Common myeloid progenitor, CD34-positive (primary cell): Measurements from ENCODE around the gene USHBP1.
"Not testable (repeated sequence)": the region's sequence is repeated elsewhere in the genome, so short reads cannot be mapped to it uniquely, and the experiment has no call there.

ENCODE experiments used
- CTCF ChIA-PET: fragments of 350-600 bp; sonication (Branson Sonifier 250); formaldehyde crosslinking; loops from one replicate; lab custom pipeline; 2021; ENCODE audit warnings: antibody characterized with exemption; lab: Charles Lee
- POLR2A ChIA-PET: fragments of 350-600 bp; sonication (Branson Sonifier 250); formaldehyde crosslinking; loops from one replicate; lab custom pipeline; 2021; ENCODE audit warnings: antibody characterized with exemption; lab: Charles Lee
- DNase-seq, 3 donors: peaks; one replicate each; pipeline versions ENCODE4 v3.0.0 to v3.0.0-alpha.2; 2013
- H3K27ac ChIP-seq, 2 experiments: 1 replicate in 1 of 2; 2 replicates in 1 of 2; pipeline ENCODE4 v1.7.0; 2013; ENCODE audit warnings: inconsistent platforms in 2 of 2, low read length in 2 of 2, mild to moderate bottlenecking in 2 of 2, low read depth in 1 of 2, moderate library complexity in 1 of 2; ENCODE audit not compliant: severe bottlenecking in 2 of 2, insufficient read depth in 1 of 2, poor library complexity in 1 of 2
- H3K27me3 ChIP-seq, 5 experiments: replicated peaks in 2 of 5; 1 replicate in 3 of 5; 2 replicates in 2 of 5; pipeline versions ENCODE4 v1.6.1 to v1.7.0; 2013; ENCODE audit warnings: low read length in 4 of 5, mild to moderate bottlenecking in 2 of 5, moderate library complexity in 2 of 5, inconsistent platforms in 1 of 5; ENCODE audit not compliant: insufficient read depth in 5 of 5, control insufficient read depth in 4 of 5
- H3K36me3 ChIP-seq, 4 experiments: 1 replicate in 2 of 4; 2 replicates in 2 of 4; pipeline versions ENCODE4 v1.6.1 to v1.7.0; 2013; ENCODE audit warnings: low read length in 3 of 4, control low read depth in 1 of 4, mild to moderate bottlenecking in 1 of 4; ENCODE audit not compliant: control insufficient read depth in 4 of 4, insufficient read depth in 4 of 4
- H3K4me1 ChIP-seq, 4 experiments: 1 replicate in 3 of 4; 2 replicates in 1 of 4; pipeline versions ENCODE4 v1.6.1 to v1.7.1; 2013; ENCODE audit warnings: low read length in 3 of 4, mild to moderate bottlenecking in 3 of 4, control low read depth in 1 of 4, inconsistent platforms in 1 of 4, moderate library complexity in 1 of 4; ENCODE audit not compliant: control insufficient read depth in 4 of 4, insufficient read depth in 4 of 4; ENCODE audit errors: control extremely low read depth in 1 of 4
- H3K4me3 ChIP-seq, 7 experiments: 1 replicate in 4 of 7; 2 replicates in 3 of 7; pipeline versions ENCODE4 v1.5.1 to v1.7.0; 2013; ENCODE audit warnings: mild to moderate bottlenecking in 7 of 7, low read length in 6 of 7, moderate library complexity in 6 of 7, inconsistent platforms in 2 of 7, low read depth in 2 of 7, control low read depth in 1 of 7; ENCODE audit not compliant: insufficient read depth in 4 of 7, control insufficient read depth in 1 of 7; ENCODE audit errors: extremely low read depth in 1 of 7
- H3K9me3 ChIP-seq, 5 experiments: 1 replicate in 4 of 5; 2 replicates in 1 of 5; pipeline versions ENCODE4 v1.6.1 to v1.7.1; 2013; ENCODE audit warnings: low read length in 4 of 5, mild to moderate bottlenecking in 2 of 5, inconsistent platforms in 1 of 5, low read depth in 1 of 5, moderate library complexity in 1 of 5; ENCODE audit not compliant: control insufficient read depth in 4 of 5, insufficient read depth in 2 of 5; ENCODE audit errors: control extremely low read depth in 1 of 5
- WGBS: methylation state at CpG from one replicate; pipeline ENCODE4 v1.1.5; 2013; ENCODE audit not compliant: insufficient coverage; 5-methylcytosine and 5-hydroxymethylcytosine counted together

Gene USHBP1

GRCh38 chr19:17303167-17303939, 38.8 kb upstream of the USHBP1 start, which contains the start of gene ABHD8:
ABHD8 (minus strand) TSS chr19:17303425; CDS start chr19:17301616, 1,809 bp downstream.
- peak within 1 kb of the TSS; percentile 23 to 85 (median 73) for H3K4me3 ChIP-seq
- H3K27me3 ChIP-seq, result no peaks in the 10 kb centered on the region
- peaks cover 8 to 41% (median 32%) of the 10 kb centered on the region in 4 experiments for H3K4me1 ChIP-seq
- peaks cover 0 to 21% (median 12%) of the 10 kb centered on the region in 4 experiments for H3K36me3 ChIP-seq
- H3K27ac ChIP-seq, result peak within 1 kb of the TSS in 1 of 2 experiments; percentile 75
- ChIA-PET POLR2A (no interaction called here), CTCF (interaction anchor here (1.3 to 2.7 kb wide), 2 partner anchors 11 to 30 kb away, joined by 7 to 11 read pairs; no protein-coding TSS in a partner anchor)
- peak; percentile 95 to 97 (median 97) for DNase-seq
- H3K9me3 ChIP-seq, result peaks cover 0 to 4% (median 0%) of the 10 kb centered on the region in 5 experiments
- 2% methylated on average over 42 of the region's 52 CpGs for WGBS

DNA sequence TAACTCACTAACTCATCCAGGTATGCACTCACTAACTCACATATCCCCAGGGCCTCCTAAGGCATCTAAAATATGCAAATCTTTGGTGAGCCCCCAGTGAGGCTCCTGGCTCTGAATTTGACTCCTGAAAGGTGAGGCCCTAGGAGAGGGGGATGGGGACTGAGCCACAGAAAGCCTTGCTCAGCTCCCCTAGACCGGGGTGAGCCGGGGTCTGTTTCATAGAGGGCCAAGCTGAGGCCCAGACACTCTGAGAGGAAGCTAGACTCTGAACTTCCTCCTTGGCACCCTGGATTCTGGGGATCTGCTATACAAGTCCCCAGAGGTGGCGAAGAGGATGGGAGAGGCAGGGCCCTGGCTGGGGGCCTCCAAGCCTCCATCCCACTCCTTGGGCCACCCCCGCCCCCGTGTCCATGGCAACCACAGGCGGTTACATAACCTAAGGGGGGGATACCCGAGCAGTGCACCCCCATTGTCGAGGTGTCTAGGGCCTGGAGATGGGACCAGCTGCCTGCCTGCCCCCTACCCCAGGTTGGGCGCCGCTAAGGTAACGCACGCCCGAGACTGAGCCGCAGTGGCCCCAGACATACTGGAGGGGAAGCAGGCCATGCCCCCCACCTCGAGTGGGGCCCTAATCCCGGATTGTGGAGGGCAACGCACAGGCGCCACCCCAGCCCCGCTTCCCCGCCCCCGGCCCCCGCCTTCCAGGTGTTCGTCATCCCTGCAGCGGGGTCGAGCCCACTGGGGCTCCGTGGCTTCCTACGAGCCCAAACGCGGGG, 38.0 kb upstream of the USHBP1 start:
- Histone ChIP-seq H3K4me3 (peak overlapping the region; percentile 23 to 85 (median 73)), H3K27ac (peak overlapping the region in 1 of 2 experiments; percentile 75), H3K36me3 (peaks cover 0 to 25% (median 15%) of the 10 kb centered on the region in 4 experiments), H3K4me1 (peaks cover 8 to 41% (median 32%) of the 10 kb centered on the region in 4 experiments), H3K27me3 (no peaks in the 10 kb centered on the region), H3K9me3 (peaks cover 0 to 8% (median 0%) of the 10 kb centered on the region in 5 experiments)
- ChIA-PET CTCF (interaction anchor here (1.1 to 2.7 kb wide), 4 partner anchors 9 to 33 kb away, joined by 3 to 11 read pairs (median 5); no protein-coding TSS in a partner anchor), POLR2A (no interaction called here)
- WGBS, result under 1% methylated on average over 17 of the region's 29 CpGs
- peak in 2 of 3 donors; percentile 62 to 68 for DNase-seq

- H3K27me3 ChIP-seq, result no peaks in the 10 kb centered on the region
- peaks cover 4 to 31% (median 25%) of the 10 kb centered on the region in 4 experiments for H3K4me1 ChIP-seq
- no peak overlapping the region for H3K27ac ChIP-seq
- ChIA-PET POLR2A (no interaction called here), CTCF (interaction anchor here (1.1 to 1.6 kb wide), 2 partner anchors 13 to 35 kb away, joined by 3 to 5 read pairs; no protein-coding TSS in a partner anchor)
- 98% methylated on average over 46 of the region's 51 CpGs for WGBS
- H3K36me3 ChIP-seq, result peaks cover 0 to 25% (median 18%) of the 10 kb centered on the region in 4 experiments
- H3K4me3 ChIP-seq, result no peak overlapping the region
- DNase-seq, result no peak
- peaks cover 0 to 8% (median 0%) of the 10 kb centered on the region in 5 experiments for H3K9me3 ChIP-seq
Measured at GRCh38 chr19:17300992-17301619, 36.6 kb upstream of the USHBP1 start.

GRCh38 chr19:17296976-17297375, 32.4 kb upstream of the USHBP1 start:
- H3K4me1 ChIP-seq, result peaks cover 0 to 10% (median 7%) of the 10 kb centered on the region in 4 experiments
- peaks cover 0 to 8% (median 0%) of the 10 kb centered on the region in 5 experiments for H3K9me3 ChIP-seq
- no peak overlapping the region for H3K4me3 ChIP-seq
- H3K36me3 ChIP-seq, result peaks cover 2 to 34% (median 26%) of the 10 kb centered on the region in 4 experiments
- H3K27me3 ChIP-seq, result no peaks in the 10 kb centered on the region
- ChIA-PET CTCF (interaction anchor here (0.6 kb wide), 1 partner anchor 52 kb away, joined by 3 read pairs; no protein-coding TSS in a partner anchor), POLR2A (no interaction called here)
- WGBS, result 98% methylated on average over 5 of the region's 6 CpGs
- H3K27ac ChIP-seq, result no peak overlapping the region
- no peak for DNase-seq

- Histone ChIP-seq H3K27me3 (no peaks in the 10 kb centered on the region), H3K9me3 (peaks cover 0 to 8% (median 0%) of the 10 kb centered on the region in 5 experiments), H3K36me3 (peaks cover 2 to 32% (median 23%) of the 10 kb centered on the region in 4 experiments), H3K4me1 (peaks cover 0 to 11% (median 7%) of the 10 kb centered on the region in 4 experiments), H3K27ac (no peak overlapping the region), H3K4me3 (no peak overlapping the region)
- POLR2A ChIA-PET, result no interaction called here
- 90% methylated on average over 3 of the region's 4 CpGs for WGBS
- DNase-seq, result peak in 1 of 3 donors; percentile 13
- CTCF ChIA-PET, result interaction anchor here (1.0 kb wide), 1 partner anchor 8 kb away, joined by 3 read pairs; no protein-coding TSS in a partner anchor
Measured at GRCh38 chr19:17296273-17296672, 31.7 kb upstream of the USHBP1 start.

DNA sequence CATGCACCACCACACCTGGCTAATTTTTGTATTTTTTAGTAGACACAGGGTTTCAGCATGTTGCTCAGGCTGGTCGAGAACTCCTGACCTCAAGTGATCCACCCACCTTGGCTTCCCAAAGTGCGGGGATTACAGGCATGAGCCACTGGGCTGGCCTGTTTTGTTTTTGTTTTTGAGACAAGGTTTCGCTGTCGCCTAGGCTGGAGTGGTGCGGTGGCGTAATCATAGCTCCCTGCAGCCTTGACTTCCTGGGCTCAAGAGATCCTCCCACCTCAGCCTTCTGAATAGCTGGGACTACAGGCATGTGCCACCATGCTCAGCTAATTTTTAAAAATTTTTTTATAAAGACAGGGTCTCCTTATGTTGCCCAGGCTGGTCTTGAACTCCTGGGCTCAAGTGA, 31.0 kb upstream of the USHBP1 start:
- H3K9me3 ChIP-seq, POLR2A ChIA-PET, H3K27me3 ChIP-seq, DNase-seq, H3K4me3 ChIP-seq, H3K27ac ChIP-seq: not testable (repeated sequence)
- WGBS, result 100% methylated on average over 6 of the region's 6 CpGs
- CTCF ChIA-PET, result interaction anchor here (1.0 kb wide), 1 partner anchor 9 kb away, joined by 3 read pairs; no protein-coding TSS in a partner anchor
- Histone ChIP-seq H3K4me1 (peaks cover 0 to 11% (median 7%) of the 10 kb centered on the region in 4 experiments), H3K36me3 (peaks cover 2 to 25% (median 19%) of the 10 kb centered on the region in 4 experiments)
